Cardiac fibroblast (primary cell): ENCODE measurements around the gene TRIM22.
"Not testable (repeated sequence)": the region's sequence is repeated elsewhere in the genome, so short reads cannot be mapped to it uniquely, and the experiment has no call there.

Experiments used
- DNase-seq, 2 donors: peaks; one replicate each; pipeline versions ENCODE4 v3.0.0 to v3.0.0-alpha.2; 2010; ENCODE audit warnings: low read depth in 2 of 2
- H3K4me3 ChIP-seq, 2 donors: replicated peaks in 1 of 2; 1 replicate in 1 of 2; 2 replicates in 1 of 2; pipeline ENCODE4 v1.5.1; 2011; ENCODE audit warnings: low read depth in 2 of 2, low read length in 2 of 2, mild to moderate bottlenecking in 2 of 2, moderate library complexity in 1 of 2
- CTCF ChIP-seq: IDR thresholded peaks from one replicate; pipeline ENCODE4 v1.5.1; 2011; ENCODE audit warnings: low read depth, mild to moderate bottlenecking, low read length, inconsistent platforms

TRIM22 gene

DNA sequence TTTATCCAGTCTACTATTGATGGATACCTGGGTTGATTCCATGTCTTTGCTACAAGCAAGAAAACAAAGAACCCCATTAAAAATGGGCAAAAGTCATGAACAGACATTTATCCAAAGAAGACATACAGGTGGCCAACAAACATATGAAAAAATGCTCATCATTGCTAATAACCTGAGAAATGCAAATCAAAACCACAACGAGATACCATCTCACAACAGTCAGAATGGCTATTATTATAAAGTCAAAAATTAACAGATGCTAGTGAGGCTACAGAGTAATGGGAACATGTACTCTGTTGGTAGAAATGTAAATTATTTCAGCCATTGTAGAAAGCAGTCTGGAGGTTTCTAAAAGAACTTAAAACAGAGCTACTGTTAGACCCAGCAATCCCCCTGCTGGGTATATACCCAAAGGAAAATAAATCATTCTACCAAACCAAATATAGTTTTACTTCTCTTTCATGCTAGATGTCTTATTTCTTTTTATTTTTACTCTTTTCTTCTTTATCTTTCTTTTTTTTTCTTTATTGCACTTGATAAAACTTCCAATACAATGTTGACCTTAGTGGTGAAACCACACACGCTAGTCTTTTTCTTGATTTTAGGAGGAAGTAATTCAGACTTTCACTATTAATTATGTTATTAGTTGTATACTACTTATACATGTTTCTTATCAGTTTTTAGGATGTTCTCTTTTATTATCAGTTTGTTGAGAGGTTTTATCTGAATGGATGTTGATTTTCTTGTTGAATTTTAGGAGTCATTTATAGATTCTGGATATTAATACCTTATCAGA lies 14.3 kb downstream of the TRIM22 start:
- TF ChIP-seq CTCF, result no peak
- H3K4me3 ChIP-seq, result no peak overlapping the region
- DNase-seq, result no peak

GRCh38 chr11:5705688-5706087 lies 16.1 kb downstream of the TRIM22 start:
- peak in 1 of 2 donors; percentile 29 for DNase-seq
- TF ChIP-seq CTCF, result no peak
- no peak overlapping the region for H3K4me3 ChIP-seq

DNA sequence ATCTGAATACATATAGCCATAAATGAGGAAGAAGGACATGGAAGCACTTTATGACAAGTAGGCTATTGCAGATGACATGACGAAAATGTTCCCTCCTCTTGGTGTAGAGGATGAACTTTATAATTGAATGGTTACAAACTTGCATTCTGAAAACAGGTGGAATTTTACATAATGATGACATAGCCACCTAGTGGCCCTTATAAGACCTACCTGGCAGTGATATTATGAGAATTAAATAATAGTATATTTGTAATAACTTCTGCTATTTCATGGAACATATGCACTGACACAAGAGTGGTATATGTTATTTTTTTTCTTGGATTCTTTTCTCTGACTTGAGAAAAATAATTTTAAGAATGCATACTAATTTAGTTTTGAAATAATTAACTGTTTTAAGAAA lies 22.9 kb downstream of the TRIM22 start:
- TF ChIP-seq CTCF, result peak; percentile 39
- H3K4me3 ChIP-seq, result no peak overlapping the region
- peak; percentile 21 to 24 for DNase-seq

DNA sequence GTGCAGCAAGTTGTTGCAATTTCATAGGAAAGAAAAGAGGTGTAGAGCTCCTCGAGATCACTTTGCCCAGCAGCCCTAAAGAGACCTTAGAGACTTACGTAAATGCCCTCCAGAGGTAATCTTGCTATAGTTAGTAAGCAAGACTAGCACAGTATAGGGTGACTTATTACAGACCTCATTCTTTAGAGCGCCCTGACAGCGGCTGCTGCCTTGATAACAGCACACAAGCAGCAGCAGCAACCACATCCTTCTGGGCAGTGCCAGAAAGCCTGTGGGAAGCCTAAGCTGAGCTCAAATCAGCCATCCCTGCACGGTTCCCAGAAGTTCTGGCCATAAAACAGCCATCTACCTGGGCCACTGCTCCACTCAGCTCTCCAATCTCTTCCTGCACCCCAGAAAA lies 24.1 kb downstream of the TRIM22 start:
- DNase-seq, result peak in 1 of 2 donors; percentile 39
- TF ChIP-seq CTCF, result no peak
- H3K4me3 ChIP-seq, result no peak overlapping the region

GRCh38 chr11:5716518-5716917 lies 26.9 kb downstream of the TRIM22 start:
- not testable (repeated sequence) for H3K4me3 ChIP-seq, DNase-seq

DNA sequence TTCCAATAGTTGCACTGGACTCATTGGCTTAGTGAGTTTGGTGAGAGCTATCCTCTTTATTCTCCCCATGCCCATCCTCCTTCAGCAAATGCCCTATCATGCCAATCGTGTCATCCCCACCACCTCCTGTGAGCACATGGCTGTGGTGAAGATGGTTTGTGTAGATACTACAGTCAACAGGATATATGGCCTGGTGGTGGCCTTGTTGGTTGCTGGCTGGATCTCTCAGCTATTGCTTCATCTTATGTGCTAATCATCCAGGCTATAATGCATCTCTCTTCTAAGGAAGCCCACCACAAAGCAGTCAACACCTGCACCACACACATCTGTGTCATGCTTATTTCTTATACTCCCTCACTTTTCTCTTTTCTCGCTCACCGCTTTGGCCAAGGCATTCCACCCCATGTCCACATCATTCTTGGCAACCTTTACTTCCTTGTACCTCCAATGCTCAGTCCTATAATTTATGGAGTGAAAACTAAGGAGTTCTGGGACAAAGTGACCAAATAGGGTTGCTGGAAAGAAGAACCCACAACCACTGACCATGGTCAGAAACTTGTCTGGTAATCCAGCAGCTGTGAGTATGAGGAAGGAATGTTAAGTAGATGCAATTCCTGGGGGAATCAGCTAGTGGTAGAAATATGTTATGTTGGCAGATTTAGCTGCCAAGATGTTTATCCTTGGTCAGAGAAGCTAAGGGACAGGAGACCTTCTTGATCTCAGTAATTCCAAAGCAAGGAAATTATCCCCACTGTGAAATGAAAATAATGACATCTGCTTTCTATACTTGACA lies 30.3 kb downstream of the TRIM22 start:
- no peak for TF ChIP-seq CTCF
- no peak overlapping the region for H3K4me3 ChIP-seq
- DNase-seq, result peak in 1 of 2 donors; percentile 36

GRCh38 chr11:5722622-5723021 lies 33.0 kb downstream of the TRIM22 start:
- no peak for DNase-seq
- TF ChIP-seq CTCF, result no peak
- H3K4me3 ChIP-seq, result no peak overlapping the region
